ENCODE measurements around the gene DYSF.

GRCh38 chr2:71524476-71524875 lies 71.1 kb downstream of the DYSF start:
- TF ChIP-seq, protein P1, sequence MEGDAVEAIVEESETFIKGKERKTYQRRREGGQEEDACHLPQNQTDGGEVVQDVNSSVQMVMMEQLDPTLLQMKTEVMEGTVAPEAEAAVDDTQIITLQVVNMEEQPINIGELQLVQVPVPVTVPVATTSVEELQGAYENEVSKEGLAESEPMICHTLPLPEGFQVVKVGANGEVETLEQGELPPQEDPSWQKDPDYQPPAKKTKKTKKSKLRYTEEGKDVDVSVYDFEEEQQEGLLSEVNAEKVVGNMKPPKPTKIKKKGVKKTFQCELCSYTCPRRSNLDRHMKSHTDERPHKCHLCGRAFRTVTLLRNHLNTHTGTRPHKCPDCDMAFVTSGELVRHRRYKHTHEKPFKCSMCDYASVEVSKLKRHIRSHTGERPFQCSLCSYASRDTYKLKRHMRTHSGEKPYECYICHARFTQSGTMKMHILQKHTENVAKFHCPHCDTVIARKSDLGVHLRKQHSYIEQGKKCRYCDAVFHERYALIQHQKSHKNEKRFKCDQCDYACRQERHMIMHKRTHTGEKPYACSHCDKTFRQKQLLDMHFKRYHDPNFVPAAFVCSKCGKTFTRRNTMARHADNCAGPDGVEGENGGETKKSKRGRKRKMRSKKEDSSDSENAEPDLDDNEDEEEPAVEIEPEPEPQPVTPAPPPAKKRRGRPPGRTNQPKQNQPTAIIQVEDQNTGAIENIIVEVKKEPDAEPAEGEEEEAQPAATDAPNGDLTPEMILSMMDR (IDR thresholded peaks at IDR 0.05): no peak
- TF ChIP-seq ZFX (IDR thresholded peaks at IDR 0.05; ENCODE audit: borderline replicate concordance): no peak

Data from 22Rv1 (cell line).